K562 treated with DMSO at 1 percent for 4 hours (cell line): Measurements from ENCODE around the gene CLDN34. TPM values are rescaled to one million over a fixed set of nuclear protein-coding genes. Genes with fewer than 3 reads are reported as not detected.

Experiments
- total RNA-seq: library from RNA; unstranded; fragments of 300-600 nt; gene quantifications from 2 replicates; pipeline ENCODE4 v1.2.3, GENCODE V29; 2022; ENCODE audit not compliant: insufficient read depth

The CLDN34 gene, protein sequence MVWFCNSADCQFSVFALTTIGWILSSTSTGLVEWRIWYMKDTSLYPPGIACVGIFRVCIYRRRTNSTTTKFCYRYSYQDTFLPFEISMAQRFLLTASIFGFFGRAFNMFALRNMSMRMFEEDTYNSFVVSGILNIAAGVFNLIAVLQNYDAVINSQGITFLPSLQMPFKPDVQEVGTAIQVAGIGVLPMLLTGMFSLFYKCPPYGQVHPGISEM
- not detected in 2 replicates for total RNA-seq

GRCh38 chrX:9966775-9967408 is at the start of gene CLDN34:
Gene CLDN34, plus strand, starts transcription at chrX:9967358. Its CDS starts 0 bp downstream, at chrX:9967358.

Other genes with a start within 250 kb of the CLDN34 start
- gene GPR143, start 201.5 kb upstream of the CLDN34 start, total RNA-seq = not detected in 2 replicates
- not detected in 2 replicates for gene SHROOM2, start 180.9 kb upstream of the CLDN34 start, total RNA-seq
- gene CLCN4, start 189.6 kb downstream of the CLDN34 start, total RNA-seq = not detected in 2 replicates